NCI-H526 (cell line): ENCODE results near the gene AIG1.
"Not testable (repeated sequence)": the region's sequence is repeated elsewhere in the genome, so short reads cannot be mapped to it uniquely, and the experiment has no call there.

Experiments
- DNase-seq, 2 experiments: peaks; one replicate each; lab custom pipeline; 2025; lab: John Stamatoyannopoulos, UW

AIG1 gene, protein sequence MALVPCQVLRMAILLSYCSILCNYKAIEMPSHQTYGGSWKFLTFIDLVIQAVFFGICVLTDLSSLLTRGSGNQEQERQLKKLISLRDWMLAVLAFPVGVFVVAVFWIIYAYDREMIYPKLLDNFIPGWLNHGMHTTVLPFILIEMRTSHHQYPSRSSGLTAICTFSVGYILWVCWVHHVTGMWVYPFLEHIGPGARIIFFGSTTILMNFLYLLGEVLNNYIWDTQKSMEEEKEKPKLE

DNA sequence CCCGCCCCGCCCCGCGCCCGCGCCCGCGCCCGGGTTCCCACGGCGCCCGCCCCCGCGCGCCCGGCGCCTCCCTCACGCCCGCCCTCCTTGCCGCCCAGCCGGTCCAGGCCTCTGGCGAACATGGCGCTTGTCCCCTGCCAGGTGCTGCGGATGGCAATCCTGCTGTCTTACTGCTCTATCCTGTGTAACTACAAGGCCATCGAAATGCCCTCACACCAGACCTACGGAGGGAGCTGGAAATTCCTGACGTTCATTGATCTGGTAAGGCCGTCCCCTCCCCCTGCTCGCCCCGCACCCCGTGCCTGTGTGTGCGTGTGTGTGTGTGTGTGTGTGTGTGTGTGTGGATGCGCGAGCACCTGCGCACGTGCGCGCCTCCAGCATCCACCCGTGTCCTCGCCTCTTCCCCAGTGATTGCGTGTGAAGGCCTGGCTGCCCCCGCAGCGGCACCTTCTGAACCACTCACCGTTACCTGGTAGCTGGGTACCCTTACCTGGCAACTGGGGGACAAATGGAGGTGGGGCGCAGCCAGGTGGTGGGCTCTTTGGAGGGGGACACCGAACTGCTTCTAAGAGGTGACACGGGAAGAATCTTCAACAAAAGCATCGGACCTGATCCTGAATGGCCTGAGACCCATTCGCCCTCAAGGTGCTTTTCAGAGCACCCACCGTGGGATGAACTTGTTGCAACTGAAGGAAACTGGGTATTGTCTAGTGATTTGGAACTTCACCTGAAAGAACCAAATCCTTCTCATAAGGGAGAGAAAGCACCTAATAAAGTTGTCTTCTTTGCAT lies at the start of gene AIG1:
Gene AIG1 (plus strand): TSS at position 84 of the 791 bp plus-strand sequence. CDS start 37 bp downstream, at position 121.
- peak; percentile 50 to 92 for DNase-seq

- no peak for DNase-seq
Observed at GRCh38 chr6:143014764-143015163, 45.9 kb upstream of the AIG1 start.

GRCh38 chr6:143015300-143015706 lies 45.4 kb upstream of the AIG1 start:
- DNase-seq: no peak

DNA sequence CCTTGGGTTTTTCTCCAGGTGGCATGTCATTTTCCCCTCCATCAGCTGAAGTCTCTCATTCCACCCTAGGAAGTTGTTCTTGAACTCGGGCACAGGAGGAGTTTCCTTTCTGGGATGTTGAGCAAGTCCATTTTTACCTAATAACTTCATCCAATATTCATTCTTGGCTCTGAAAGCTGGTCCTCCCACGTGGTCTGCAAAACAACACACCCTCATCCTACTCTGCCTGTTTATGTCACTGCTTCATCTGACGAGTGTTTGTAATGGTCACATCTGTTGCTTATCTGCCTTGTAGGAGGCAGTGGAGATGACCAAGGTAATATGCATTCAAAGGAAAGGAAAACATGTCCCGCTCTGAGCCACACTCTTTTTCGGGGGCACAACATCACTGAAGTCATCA lies 41.7 kb upstream of the AIG1 start:
- no peak for DNase-seq

DNA sequence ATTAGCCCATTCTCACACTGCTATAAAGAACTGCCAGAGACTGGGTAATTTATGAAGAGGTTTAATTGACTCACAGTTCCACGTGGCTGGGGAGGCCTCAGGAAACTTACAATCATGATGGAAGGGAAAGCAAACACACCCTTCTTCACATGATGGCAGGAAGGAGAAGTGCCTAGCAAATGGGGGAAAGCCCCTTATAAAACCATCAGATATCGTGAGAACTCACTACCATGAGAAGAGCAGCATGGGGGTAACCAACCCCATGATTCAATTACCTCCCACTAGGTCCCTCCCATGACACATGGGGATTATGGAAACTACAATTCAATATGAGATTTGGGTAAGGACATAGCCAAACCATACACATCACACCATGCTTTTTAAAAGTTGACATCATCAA lies 39.8 kb upstream of the AIG1 start:
- not testable (repeated sequence) for DNase-seq

GRCh38 chr6:143021543-143021942 lies 39.1 kb upstream of the AIG1 start:
- no peak for DNase-seq

GRCh38 chr6:143022587-143022986 lies 38.1 kb upstream of the AIG1 start:
- no peak for DNase-seq

DNA sequence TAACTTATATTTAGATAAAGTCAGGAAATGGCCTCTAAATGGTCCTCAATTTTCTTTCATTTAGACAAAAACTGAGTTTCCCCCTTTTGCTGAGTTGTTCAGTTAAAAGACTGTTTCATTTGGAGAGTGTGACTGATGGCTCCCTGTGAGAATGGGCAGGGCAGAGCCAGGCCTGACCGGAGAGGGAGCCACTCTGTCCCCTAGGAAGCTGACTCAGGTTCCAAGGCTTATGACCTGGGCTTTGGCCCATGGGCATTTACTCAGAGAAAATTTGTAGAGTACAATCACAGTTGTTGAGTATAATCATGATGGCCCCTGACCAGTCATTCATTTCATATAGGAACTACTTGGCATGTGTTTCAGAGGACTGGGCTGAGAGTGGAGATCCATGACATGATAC lies 37.0 kb upstream of the AIG1 start:
- no peak for DNase-seq

DNA sequence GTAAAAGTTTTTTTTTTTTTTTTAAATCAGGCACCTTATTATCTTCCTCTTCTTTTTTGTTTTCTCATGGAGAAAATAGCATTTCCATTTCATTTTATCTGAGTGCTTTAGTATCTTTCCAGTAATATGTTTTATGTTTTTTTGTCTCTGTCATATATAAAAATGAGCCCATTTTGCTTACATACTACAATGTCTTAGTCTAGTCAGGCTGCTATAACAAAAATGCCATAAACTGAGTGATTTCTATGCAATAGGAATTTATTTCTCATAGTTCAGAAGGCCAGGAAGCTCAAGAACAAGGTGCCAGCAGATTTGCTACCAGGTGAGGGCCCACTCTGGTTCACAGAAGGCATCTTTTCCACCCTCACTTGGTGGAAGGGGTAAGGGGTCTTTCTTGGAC lies 35.7 kb upstream of the AIG1 start:
- no peak for DNase-seq

GRCh38 chr6:143026696-143027449 lies 33.8 kb upstream of the AIG1 start:
- peak in 1 of 2 experiments; percentile 40 for DNase-seq

GRCh38 chr6:143034689-143035334 lies 25.9 kb upstream of the AIG1 start:
- DNase-seq: peak; percentile 4 to 48

DNA sequence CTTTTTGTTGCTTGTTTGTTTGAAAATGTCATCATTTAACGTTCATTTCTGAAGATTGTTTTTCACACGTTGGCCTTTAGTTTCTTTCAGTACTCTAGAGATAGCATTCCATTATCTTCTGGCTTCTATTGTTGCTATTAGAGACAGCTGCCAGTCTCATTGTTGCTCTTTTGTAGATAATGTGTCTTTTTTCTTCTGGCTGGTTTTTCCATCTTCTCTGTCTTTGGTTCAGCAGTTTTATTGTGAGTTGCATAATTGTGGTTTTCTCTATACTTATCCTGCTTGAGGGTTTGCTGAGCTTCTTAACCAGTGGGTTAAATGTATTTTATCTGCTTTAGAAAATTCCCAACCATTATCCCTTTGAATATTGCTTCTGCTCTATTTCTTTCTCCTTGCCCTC lies 23.2 kb upstream of the AIG1 start:
- no peak for DNase-seq

- DNase-seq: no peak
Observed at GRCh38 chr6:143038833-143039232, 21.9 kb upstream of the AIG1 start.

GRCh38 chr6:143039548-143039947 lies 21.1 kb upstream of the AIG1 start:
- DNase-seq: no peak

DNA sequence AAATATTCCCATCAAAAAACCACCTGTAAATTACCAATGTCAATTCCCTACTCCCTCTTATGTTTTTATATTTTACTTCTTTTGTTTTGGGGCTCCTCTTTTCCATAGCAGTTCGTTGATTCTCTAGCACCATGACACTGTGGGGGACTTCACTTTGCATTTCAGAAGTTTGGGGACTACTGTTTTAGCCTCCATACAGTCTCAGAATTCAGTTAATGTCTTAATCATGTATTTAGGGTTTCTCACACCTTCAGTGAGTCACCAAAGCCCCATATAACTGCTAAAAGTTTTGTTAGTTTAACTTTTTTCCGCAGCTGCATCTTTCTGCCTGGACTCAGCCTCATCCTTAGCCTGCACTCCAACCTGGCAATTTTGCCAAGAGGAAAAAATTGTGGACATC lies 20.7 kb upstream of the AIG1 start:
- DNase-seq: no peak

- DNase-seq: not testable (repeated sequence)
Observed at GRCh38 chr6:143044345-143044744, 16.3 kb upstream of the AIG1 start.

GRCh38 chr6:143049611-143050010 lies 11.1 kb upstream of the AIG1 start:
- no peak for DNase-seq

DNA sequence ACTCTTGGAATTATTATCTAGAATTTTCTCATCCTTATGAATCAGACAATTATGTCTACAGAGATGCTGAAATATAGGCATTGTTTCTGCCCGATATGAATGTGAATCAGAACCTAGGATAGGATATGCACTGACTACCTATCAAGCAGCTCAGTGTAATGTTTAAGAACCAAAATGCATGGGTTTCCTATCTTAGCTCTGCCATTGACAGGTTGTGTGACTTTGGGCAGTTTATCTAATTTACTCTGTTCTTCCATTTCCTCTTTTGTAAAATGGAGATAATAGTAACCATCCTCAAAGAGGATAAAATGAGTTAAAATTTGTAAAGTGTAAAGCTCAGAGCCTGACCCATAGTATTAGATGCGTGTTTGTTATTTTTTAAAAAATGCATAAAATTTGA lies 10.2 kb upstream of the AIG1 start:
- no peak for DNase-seq

DNA sequence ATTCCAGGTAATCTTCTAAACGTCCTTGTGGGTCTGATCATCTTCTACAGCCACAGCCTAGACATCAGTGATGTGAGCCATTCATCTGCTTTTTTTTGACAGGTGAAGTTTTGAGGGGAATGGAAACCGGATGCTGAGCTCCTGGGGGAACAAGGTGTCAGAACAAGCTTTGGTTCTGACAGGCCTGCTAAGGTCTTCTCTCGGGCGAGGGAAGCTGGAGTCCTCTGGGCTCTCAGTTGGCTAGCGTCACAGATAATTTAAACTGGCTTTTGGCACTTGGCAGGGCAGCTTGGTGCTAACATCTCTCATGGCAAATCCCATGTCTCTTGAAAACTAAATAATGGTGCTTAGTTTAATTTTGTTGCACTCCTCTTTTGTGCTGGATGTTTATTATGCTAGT lies 8.4 kb upstream of the AIG1 start:
- no peak for DNase-seq

DNA sequence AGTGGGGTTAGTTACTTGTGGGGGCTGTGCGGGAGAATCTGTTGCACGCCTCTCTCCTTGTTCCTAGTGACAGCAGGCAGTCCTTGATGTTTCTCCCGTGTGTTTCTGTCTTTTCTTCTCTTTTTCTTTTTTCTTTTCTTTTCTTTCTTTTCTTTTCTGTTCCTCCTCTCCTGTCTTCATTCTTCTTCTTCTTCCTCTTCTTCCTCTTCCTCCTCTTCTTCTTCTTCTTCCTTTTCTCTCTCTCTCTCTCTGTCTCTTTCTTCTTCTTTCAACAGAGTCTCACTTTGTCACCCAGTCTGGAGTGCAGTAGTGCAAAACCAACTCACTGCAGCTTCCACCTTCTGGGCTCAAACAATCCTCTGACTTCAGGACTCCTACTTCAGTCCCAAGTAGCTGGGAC lies 6.8 kb upstream of the AIG1 start:
- DNase-seq: no peak

- no peak for DNase-seq
Observed at GRCh38 chr6:143054329-143054728, 6.4 kb upstream of the AIG1 start.

DNA sequence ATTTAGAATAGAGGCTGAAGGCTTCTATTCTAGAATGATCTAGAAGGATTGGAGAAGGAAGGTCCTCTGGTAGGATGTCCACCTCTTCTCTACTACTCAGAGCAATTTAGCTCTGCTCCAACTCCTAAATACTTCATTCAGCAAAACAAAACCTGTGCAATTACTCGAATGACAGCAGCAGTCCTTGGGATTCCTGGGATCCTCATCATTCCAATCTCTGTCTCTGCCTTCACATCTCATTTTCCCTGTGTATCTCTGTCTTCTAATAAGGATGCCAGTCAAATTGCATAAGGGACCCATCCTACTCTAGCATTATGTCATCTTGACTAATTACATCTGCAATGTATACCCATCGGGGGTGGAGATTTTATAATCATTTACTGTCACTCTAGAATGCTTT lies 5.5 kb upstream of the AIG1 start:
- DNase-seq: no peak
